PC-3 (cell line): Measurements from ENCODE around the gene WFDC9. TPM values are rescaled to one million over a fixed set of nuclear protein-coding genes. Genes with fewer than 3 reads are reported as not detected.

ENCODE experiments used
- ATAC-seq: fragments of 200-7000 bp; cut with Tn5 transposase; 2 replicates; pipeline ENCODE4 v1.9.1; 2020; ENCODE audit warnings: mild to moderate bottlenecking, moderate library complexity
- BruUV-seq: library from RNA; stranded (reverse); fragments of 400-500 nt; replicated peaks from 2 replicates; lab custom pipeline; 2021; lab: Mats Ljungman, UMichigan
- CTCF ChIA-PET: fragments of 300-600 bp; sonication (Branson Sonifier 250); formaldehyde crosslinking; loops from one replicate; lab custom pipeline; 2022; ENCODE audit warnings: antibody characterized with exemption; lab: Charles Lee
- POLR2A ChIA-PET: fragments of 300-600 bp; sonication (Branson Sonifier 250); formaldehyde crosslinking; loops from one replicate; lab custom pipeline; 2022; ENCODE audit warnings: antibody characterized with exemption; ENCODE audit not compliant: unreplicated experiment; lab: Charles Lee
- DNase-seq: peaks from one replicate; pipeline ENCODE4 v3.0.0-alpha.2; 2015
- H2AFZ ChIP-seq: fragments of 300-600 bp; sonication (generic); 2 replicates; pipeline ENCODE4 v1.6.0; 2016; ENCODE audit warnings: antibody characterized with exemption, low read length
- H3F3A ChIP-seq: fragments of 300-600 bp; sonication (generic); one replicate; pipeline ENCODE4 v1.6.0; 2017; ENCODE audit warnings: antibody characterized with exemption, low read length, control low read depth, mild to moderate bottlenecking; ENCODE audit not compliant: unreplicated experiment
- H3K27ac ChIP-seq: fragments of 300-600 bp; sonication (generic); 2 replicates; pipeline ENCODE4 v1.5.1; 2016; ENCODE audit warnings: mild to moderate bottlenecking, low read length
- H3K27me3 ChIP-seq: fragments of 300-600 bp; sonication (generic); 2 replicates; pipeline ENCODE4 v1.6.1; 2016; ENCODE audit warnings: low read length, mixed read lengths
- H3K36me3 ChIP-seq: fragments of 300-600 bp; sonication (generic); 2 replicates; pipeline ENCODE4 v1.6.1; 2016; ENCODE audit warnings: low read depth, mixed run types, low read length, mixed read lengths
- H3K4me1 ChIP-seq: fragments of 300-600 bp; sonication (generic); 2 replicates; pipeline ENCODE4 v1.5.1; 2016; ENCODE audit warnings: low read length; ENCODE audit not compliant: insufficient read depth
- H3K4me2 ChIP-seq: fragments of 300-600 bp; sonication (generic); 2 replicates; pipeline ENCODE4 v1.6.0; 2016; ENCODE audit warnings: low read length
- H3K4me3 ChIP-seq: fragments of 300-600 bp; sonication (generic); 2 replicates; pipeline ENCODE4 v1.5.1; 2016; ENCODE audit warnings: mild to moderate bottlenecking, low read length, mixed read lengths
- H3K79me2 ChIP-seq: fragments of 300-600 bp; sonication (generic); 2 replicates; pipeline ENCODE4 v1.6.1; 2017; ENCODE audit warnings: low read length, mixed read lengths
- H3K9ac ChIP-seq: fragments of 300-600 bp; sonication (generic); 2 replicates; pipeline ENCODE4 v1.6.0; 2016; ENCODE audit warnings: mild to moderate bottlenecking, low read length
- H3K9me2 ChIP-seq: fragments of 300-600 bp; sonication (generic); replicated peaks from 2 replicates; pipeline ENCODE4 v1.6.1; 2016; ENCODE audit warnings: mixed run types, low read length, mixed read lengths
- H3K9me3 ChIP-seq: fragments of 300-600 bp; sonication (generic); 2 replicates; pipeline ENCODE4 v1.6.1; 2016; ENCODE audit warnings: low read length, mixed read lengths
- H4K20me1 ChIP-seq: fragments of 300-600 bp; sonication (generic); 2 replicates; pipeline ENCODE4 v1.6.1; 2016; ENCODE audit warnings: low read length, mixed read lengths
- CTCF ChIP-seq: fragments of 300-600 bp; sonication (generic); conservative IDR thresholded peaks from 2 replicates; pipeline ENCODE4 v1.5.1; 2017; ENCODE audit warnings: antibody characterized with exemption, low read depth, mild to moderate bottlenecking, low read length
- EZH2 ChIP-seq: fragments of 300-600 bp; sonication (generic); IDR thresholded peaks from one replicate; pipeline ENCODE4 v1.6.1; 2017; ENCODE audit warnings: antibody characterized with exemption, mild to moderate bottlenecking, low read length; ENCODE audit not compliant: unreplicated experiment
- EZH2phosphoT487 ChIP-seq: fragments of 300-600 bp; sonication (generic); IDR thresholded peaks from 2 replicates; pipeline ENCODE4 v1.6.1; 2018; ENCODE audit warnings: mild to moderate bottlenecking, antibody characterized with exemption, low read length, borderline replicate concordance
- intact Hi-C: fragments of 100-400 bp; cut with micrococcal nuclease; formaldehyde crosslinking; loops from 2 replicates; pipeline ENCODE4 v1.9.0; 2023
- total RNA-seq: library from RNA; depleted of rRNA; stranded (reverse); fragments of >200 nt; gene quantifications from 2 replicates; pipeline ENCODE4 v1.2.3, GENCODE V29; 2014

Gene WFDC9
- total RNA-seq, 1 experiment from 2014 or later: not detected

GRCh38 chr20:45639687-45640086 lies 8.6 kb upstream of the WFDC9 start:
- Histone ChIP-seq H3K4me2 (no peak overlapping the region), H3K9ac (no peak overlapping the region), H3K9me2 (no peaks in the 10 kb centered on the region), H3K27me3 (0 out of 2 replicates have a peak, but pooled peaks cover 5% of the 10 kb centered on the region), H2AFZ (no peak overlapping the region), H3K36me3 (no peaks in the 10 kb centered on the region), H3K4me1 (no peaks in the 10 kb centered on the region), H3K9me3 (no peaks in the 10 kb centered on the region), H3F3A (no peaks in the 10 kb centered on the region), H3K27ac (no peak overlapping the region), H3K4me3 (no peak overlapping the region), H4K20me1 (no peaks in the 10 kb centered on the region), H3K79me2 (no peaks in the 10 kb centered on the region)
- no peak for DNase-seq
- TF ChIP-seq EZH2phosphoT487: no peak
- no peak for TF ChIP-seq CTCF
- no peak for TF ChIP-seq EZH2
- no TSS peak for BruUV-seq
- ATAC-seq: no peak
- ChIA-PET POLR2A (no interaction called here), CTCF (no interaction called here)
- intact Hi-C loops: no loop called here

GRCh38 chr20:45636513-45636912 lies 5.4 kb upstream of the WFDC9 start:
- Histone ChIP-seq H2AFZ (no peak overlapping the region), H3K4me3 (no peak overlapping the region), H3K4me1 (no peaks in the 10 kb centered on the region), H3K36me3 (no peaks in the 10 kb centered on the region), H3K9me3 (no peaks in the 10 kb centered on the region), H3K27me3 (peaks cover 5% of the 10 kb centered on the region; the same call in 1 of the 2 replicates), H3F3A (no peaks in the 10 kb centered on the region), H3K27ac (no peak overlapping the region), H3K4me2 (no peak overlapping the region), H4K20me1 (no peaks in the 10 kb centered on the region), H3K9ac (no peak overlapping the region), H3K9me2 (no peaks in the 10 kb centered on the region), H3K79me2 (no peaks in the 10 kb centered on the region)
- ChIA-PET POLR2A (no interaction called here), CTCF (no interaction called here)
- DNase-seq: no peak
- TF ChIP-seq EZH2: no peak
- TF ChIP-seq EZH2phosphoT487: no peak
- no peak for TF ChIP-seq CTCF
- no peak for ATAC-seq
- intact Hi-C loops: no loop called here
- no TSS peak for BruUV-seq

- no peak for ATAC-seq
- no peaks in the 10 kb centered on the region for H4K20me1 ChIP-seq
- CTCF ChIA-PET: interaction anchor here (0.6 kb wide), 1 partner anchor 105 kb away, joined by 7 read pairs; no protein-coding TSS in a partner anchor
Measured at GRCh38 chr20:45630371-45630770, 713 bp downstream of the WFDC9 start.

More at GRCh38 chr20:45630371-45630770, 713 bp downstream of the WFDC9 start:
- H3K4me2 ChIP-seq: no peak overlapping the region
- no peak overlapping the region for H2AFZ ChIP-seq
- no peaks in the 10 kb centered on the region for H3F3A ChIP-seq
- no peaks in the 10 kb centered on the region for H3K4me1 ChIP-seq
- no peaks in the 10 kb centered on the region for H3K36me3 ChIP-seq
- no peak overlapping the region for H3K27ac ChIP-seq
- no peak for TF ChIP-seq EZH2
- no peak for TF ChIP-seq EZH2phosphoT487
- TF ChIP-seq CTCF: no peak
- H3K9me2 ChIP-seq: no peaks in the 10 kb centered on the region
- BruUV-seq: no TSS peak
- no peak for DNase-seq
- H3K27me3 ChIP-seq: peaks cover 5% of the 10 kb centered on the region; the same call in 1 of the 2 replicates
- H3K79me2 ChIP-seq: no peaks in the 10 kb centered on the region
- H3K4me3 ChIP-seq: no peak overlapping the region
- intact Hi-C loops: no loop called here
- H3K9me3 ChIP-seq: no peaks in the 10 kb centered on the region
- H3K9ac ChIP-seq: no peak overlapping the region
- POLR2A ChIA-PET: no interaction called here
